SH-SY5Y (cell line): ENCODE measurements around the gene KDR.

Source experiments
- GATA2 ChIP-seq: IDR thresholded peaks from 2 replicates; pipeline ENCODE4 v1.6.1; 2011; ENCODE audit warnings: mild to moderate bottlenecking, low read depth, low read length
- GATA3 ChIP-seq: IDR thresholded peaks from 2 replicates; pipeline ENCODE4 v1.6.1; 2011; ENCODE audit warnings: low read depth, mild to moderate bottlenecking, low read length, moderate library complexity

- TF ChIP-seq GATA3 (no peak), GATA2 (no peak)
These were observed 7.0 kb downstream of the KDR start for GRCh38 chr4:55118397-55118796.
